Epithelial cell of esophagus (primary cell): ENCODE data around the gene LLGL1.

Experiments used
- DNase-seq: peaks from one replicate; pipeline ENCODE4 v3.0.0; 2010; ENCODE audit warnings: low read depth
- H3K4me3 ChIP-seq: 2 replicates; pipeline ENCODE4 v1.5.1; 2011; ENCODE audit warnings: mild to moderate bottlenecking, low read length, control low read depth
- TF ChIP-seq, protein P1 (sequence below): IDR thresholded peaks from 2 replicates; pipeline ENCODE4 v1.5.1; 2011; ENCODE audit warnings: low read depth, mild to moderate bottlenecking, low read length, control low read depth, inconsistent platforms; ENCODE audit not compliant: insufficient read depth; ENCODE audit errors: missing control alignments

Gene LLGL1

DNA sequence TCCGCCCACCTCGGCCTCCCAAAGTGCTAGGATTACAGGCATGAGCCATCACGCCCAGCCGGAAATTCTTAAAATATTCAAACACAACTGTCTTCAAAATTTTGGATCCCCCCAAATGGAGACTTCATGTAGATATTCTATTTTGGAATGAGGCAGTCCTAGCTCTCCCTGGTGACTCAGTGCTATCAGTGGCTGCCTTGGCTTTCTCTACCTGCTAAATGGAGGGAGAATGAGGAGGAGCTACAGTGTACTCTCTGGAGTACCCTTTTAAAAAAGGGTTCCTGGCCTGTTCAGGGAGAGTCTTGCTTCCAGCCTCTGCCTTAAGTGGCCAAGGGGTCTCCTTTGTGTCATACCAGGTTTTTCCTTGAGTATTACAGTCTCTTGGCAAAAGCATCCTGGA, 31.0 kb upstream of the LLGL1 start:
- no peak overlapping the region for H3K4me3 ChIP-seq
- no peak for DNase-seq
- TF ChIP-seq, protein P1, sequence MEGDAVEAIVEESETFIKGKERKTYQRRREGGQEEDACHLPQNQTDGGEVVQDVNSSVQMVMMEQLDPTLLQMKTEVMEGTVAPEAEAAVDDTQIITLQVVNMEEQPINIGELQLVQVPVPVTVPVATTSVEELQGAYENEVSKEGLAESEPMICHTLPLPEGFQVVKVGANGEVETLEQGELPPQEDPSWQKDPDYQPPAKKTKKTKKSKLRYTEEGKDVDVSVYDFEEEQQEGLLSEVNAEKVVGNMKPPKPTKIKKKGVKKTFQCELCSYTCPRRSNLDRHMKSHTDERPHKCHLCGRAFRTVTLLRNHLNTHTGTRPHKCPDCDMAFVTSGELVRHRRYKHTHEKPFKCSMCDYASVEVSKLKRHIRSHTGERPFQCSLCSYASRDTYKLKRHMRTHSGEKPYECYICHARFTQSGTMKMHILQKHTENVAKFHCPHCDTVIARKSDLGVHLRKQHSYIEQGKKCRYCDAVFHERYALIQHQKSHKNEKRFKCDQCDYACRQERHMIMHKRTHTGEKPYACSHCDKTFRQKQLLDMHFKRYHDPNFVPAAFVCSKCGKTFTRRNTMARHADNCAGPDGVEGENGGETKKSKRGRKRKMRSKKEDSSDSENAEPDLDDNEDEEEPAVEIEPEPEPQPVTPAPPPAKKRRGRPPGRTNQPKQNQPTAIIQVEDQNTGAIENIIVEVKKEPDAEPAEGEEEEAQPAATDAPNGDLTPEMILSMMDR: no peak

DNA sequence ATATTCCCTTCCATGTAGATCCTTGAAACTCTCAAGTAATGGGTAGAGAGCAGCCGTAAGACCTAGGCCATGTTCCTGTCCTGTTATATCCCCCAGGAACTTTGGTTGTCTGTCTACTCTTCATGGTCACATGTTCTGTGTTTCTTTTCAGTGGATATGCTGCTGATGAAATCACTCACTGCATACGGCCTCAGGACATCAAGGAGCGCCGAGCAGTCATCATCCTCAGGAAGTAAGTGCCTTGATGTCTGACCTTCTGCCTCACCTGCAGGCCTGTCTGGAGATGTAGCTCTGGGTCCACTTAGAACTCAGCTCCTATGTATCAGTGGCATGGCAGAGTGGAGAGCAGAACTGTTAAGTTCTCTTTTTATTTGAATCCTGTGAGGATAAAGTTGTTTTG, 30.6 kb upstream of the LLGL1 start:
- TF ChIP-seq, protein P1: no peak
- H3K4me3 ChIP-seq: no peak overlapping the region
- DNase-seq: peak; percentile 48

DNA sequence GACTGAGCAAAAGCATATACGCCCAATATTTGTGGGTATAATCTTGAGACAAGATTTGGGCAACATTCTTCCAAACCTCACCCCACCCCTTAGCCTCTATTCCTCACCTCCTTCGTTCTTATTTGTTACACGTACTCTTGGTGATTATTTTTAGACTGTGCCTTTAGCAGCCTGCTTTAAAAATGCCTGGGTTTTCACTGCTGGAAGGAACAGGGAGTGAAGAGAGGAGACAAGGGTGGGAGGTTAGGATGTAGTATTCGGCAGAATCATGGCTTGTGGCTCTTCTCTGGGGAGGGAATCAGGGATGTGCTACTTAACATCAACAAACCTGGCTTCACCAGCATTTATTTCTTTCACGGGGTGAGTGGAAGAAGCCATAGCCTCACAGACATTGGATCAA, 30.2 kb upstream of the LLGL1 start:
- no peak overlapping the region for H3K4me3 ChIP-seq
- DNase-seq: no peak
- TF ChIP-seq, protein P1: no peak

DNA sequence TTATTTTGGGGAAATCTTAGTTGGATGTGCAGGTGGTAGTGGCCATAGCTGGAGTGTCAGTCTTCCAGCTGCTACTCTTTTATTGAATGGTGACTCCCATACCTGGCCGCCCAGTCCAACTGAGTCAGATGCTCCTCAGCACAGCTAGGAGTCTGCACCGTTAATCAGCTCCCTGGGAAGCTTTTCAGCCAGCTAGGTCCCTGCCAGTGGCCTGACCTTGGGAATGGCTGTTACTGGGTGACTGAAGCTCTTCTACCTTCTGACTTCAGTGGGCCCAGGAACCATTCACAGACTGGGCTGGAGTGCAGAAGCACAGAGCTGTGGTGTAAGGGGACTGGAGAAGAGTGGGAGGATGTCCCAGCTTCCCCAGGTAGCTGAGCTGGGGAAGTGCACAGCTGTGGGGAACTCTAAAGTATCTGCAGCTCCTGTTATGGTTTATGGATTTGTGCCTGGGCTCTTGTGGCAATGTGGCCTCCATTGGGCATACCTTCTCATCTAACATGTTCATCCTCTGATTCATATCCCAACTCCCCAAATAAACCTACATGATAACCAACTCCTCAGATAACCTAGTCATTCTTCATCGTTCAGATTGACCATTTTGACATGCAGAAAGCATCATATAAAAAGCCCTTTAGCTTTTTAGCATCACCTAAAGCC, 27.8 kb upstream of the LLGL1 start:
- no peak for DNase-seq
- H3K4me3 ChIP-seq: no peak overlapping the region
- TF ChIP-seq, protein P1: no peak

DNA sequence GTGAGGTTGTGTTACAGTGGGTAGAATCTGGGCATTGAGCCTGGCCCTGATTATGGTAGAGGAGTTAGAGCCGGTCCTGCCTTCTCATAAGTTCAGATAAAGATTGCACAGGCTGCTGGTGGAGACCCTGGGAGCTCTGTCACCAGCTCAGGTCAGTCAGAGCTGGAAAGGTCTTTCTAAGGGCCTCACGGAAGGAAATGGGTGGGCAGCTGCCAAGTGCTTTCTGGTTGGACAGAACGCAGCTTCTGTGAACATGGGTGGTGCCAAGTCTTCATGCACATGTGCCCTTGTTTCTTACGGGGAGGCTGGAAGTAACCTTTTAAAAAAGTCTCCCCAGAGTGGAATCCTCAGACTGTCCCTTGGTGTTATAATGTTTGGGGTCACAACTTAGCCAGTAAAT, 26.9 kb upstream of the LLGL1 start:
- TF ChIP-seq, protein P1: no peak
- DNase-seq: no peak
- H3K4me3 ChIP-seq: no peak overlapping the region

DNA sequence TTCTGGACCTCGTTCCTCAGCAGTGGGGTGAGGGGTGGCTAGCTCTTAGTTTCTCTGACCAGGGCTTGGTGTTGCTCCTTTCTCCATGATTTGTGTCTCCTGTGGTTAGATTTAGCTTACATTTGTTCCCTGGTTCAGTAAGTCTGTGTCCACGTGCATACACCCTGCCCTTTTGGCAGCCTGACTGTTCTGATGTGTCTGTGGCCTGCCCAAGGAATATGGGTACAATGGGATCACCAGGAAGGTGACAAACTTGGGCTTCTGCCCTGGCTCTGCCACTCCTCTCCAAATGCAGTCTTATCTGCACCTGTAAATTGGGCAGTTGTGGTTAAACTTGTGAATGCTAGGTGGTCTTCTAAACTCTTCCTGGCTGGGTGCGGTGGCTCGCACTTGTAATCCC, 24.3 kb upstream of the LLGL1 start:
- no peak for DNase-seq
- TF ChIP-seq, protein P1: no peak
- no peak overlapping the region for H3K4me3 ChIP-seq

DNA sequence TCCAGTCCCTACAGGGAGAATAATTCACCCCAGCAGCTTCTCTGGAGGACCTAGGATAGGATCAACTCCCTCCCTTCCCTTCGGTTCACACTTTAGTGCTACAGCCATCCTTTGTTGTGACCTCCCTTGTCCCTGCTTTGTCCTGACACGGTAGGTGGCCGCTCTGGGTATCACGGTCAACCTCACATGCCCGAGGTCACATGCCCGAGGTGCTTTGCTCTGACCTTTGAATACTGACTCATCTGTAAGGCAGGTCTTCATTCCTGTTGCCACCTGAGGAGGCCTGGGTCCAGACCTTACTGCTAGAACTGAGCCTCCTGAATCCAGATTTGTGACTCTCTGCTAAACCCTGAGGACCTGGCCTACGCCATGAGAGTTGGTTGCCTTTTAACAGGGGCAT, 22.1 kb upstream of the LLGL1 start:
- H3K4me3 ChIP-seq: no peak overlapping the region
- TF ChIP-seq, protein P1: no peak

More for the DNA sequence above, 22.1 kb upstream of the LLGL1 start:
- no peak for DNase-seq
